ENCODE results near the gene MAP3K12.

MAP3K12 gene

DNA sequence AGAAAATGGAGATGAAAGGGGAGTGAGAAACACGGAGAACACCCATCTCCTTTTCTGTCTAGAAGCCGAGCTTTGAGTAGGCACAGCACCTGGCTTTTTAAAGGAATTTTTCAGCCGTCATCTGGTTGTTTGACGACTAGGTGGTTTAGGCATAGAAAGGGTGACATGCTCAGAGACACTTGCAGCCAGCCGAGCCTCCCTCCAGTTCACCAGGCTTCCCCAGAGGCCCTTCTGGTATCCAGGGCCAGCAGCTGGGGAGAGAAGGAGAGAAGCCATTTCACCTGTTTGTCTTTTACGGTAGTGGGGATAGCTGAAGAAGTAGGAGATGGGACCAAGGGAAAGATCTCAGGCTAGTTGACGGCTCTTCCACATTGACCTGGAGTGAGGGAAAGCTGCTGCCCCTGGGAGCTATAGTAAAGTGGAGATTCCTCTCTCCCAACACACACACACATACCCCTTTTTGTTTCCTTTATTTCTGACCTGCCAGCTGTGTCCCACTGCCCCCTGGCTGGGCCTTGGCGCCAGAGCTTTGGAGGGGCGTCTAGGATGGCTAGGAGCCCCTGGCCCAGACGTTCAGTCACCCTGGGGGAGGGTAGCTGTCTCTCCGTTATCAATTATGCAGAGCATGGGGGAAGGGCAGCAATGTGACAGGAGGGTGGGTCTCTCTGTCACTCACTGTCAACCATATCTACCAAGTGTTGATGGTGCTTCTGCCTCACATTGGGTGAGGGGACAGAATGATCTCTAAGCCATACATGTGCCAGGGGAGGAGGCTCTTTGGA, 5.5 kb downstream of the MAP3K12 start:
- peak overlapping the region; percentile 45 for H3K4me3 ChIP-seq (ENCODE audit: low read depth, low read length)
- TF ChIP-seq, protein P1, sequence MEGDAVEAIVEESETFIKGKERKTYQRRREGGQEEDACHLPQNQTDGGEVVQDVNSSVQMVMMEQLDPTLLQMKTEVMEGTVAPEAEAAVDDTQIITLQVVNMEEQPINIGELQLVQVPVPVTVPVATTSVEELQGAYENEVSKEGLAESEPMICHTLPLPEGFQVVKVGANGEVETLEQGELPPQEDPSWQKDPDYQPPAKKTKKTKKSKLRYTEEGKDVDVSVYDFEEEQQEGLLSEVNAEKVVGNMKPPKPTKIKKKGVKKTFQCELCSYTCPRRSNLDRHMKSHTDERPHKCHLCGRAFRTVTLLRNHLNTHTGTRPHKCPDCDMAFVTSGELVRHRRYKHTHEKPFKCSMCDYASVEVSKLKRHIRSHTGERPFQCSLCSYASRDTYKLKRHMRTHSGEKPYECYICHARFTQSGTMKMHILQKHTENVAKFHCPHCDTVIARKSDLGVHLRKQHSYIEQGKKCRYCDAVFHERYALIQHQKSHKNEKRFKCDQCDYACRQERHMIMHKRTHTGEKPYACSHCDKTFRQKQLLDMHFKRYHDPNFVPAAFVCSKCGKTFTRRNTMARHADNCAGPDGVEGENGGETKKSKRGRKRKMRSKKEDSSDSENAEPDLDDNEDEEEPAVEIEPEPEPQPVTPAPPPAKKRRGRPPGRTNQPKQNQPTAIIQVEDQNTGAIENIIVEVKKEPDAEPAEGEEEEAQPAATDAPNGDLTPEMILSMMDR (IDR thresholded peaks at IDR 0.05; ENCODE audit: low read depth, low read length, missing control alignments), result no peak
- no peak for DNase-seq (ENCODE audit: low read depth)
- in situ Hi-C loops (cut with HindIII; ENCODE audit: low sequenced_read_pairs), result no loop called here

DNA sequence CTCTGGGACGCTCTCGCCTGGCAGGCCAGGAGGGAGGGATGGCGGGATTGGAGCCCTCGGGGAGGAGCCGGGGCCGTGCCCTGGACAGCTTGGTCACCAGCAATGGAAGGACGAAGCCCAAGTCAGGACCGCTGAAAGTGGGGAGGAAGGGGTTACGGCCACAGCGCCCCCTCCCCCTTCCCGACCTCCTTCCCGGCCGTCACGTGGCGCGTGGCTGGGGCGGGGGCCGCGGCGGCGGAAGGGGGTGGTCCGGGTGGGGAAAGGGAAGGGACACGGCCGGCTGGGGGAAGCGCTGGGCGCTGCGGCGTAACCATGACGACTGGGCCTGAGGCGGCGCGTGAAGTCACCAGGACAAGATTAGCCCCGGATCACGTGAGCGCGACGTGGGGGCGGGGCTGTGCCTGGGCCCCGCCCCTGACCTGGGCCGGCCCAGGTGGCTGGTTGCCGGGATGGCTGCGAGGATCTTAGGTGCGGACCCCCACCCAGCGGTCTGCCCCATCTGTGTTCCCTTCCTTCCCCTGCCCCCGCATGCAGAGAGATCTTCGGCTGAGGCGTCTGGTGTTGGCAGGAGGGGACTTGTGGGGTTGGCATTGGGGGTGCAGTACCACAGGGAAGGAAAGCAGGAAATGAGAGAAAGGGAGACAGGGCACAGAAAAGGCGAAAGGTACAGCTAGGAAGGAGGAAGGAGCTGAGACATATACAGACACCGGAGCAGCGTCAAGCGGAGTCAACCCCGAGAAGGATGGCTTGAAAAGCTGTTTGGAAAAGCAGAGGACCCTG, 6.2 kb downstream of the MAP3K12 start:
- peak; percentile 49 for DNase-seq (ENCODE audit: low read depth)
- peak overlapping the region; percentile 45 for H3K4me3 ChIP-seq (ENCODE audit: low read depth, low read length)
- TF ChIP-seq, protein P1 (IDR thresholded peaks at IDR 0.05; ENCODE audit: low read depth, low read length, missing control alignments), result no peak
- in situ Hi-C loops (cut with HindIII; ENCODE audit: low sequenced_read_pairs), result no loop called here

DNA sequence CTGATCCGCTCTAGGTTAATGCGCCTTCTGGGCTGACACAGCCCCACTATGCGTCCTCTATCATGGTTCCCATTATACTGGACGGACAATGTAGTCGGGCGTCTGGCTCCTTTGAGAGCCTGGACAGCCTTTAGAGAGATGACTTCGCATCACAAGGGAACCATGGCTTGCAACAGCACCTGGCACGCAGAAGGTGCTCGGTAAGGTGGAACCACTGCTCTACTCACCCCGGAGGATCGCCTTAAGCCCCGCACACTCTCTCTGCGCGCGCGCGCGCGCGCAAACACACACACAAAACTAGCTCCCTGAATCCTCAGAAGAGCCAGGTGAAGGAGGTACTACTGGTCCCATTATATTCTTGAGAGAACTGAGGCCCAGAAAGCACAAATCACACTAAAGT, 7.1 kb downstream of the MAP3K12 start:
- H3K4me3 ChIP-seq (ENCODE audit: low read depth, low read length), result peak overlapping the region; percentile 45
- in situ Hi-C loops (cut with HindIII; ENCODE audit: low sequenced_read_pairs), result no loop called here
- no peak for DNase-seq (ENCODE audit: low read depth)
- TF ChIP-seq, protein P1 (IDR thresholded peaks at IDR 0.05; ENCODE audit: low read depth, low read length, missing control alignments), result no peak

DNA sequence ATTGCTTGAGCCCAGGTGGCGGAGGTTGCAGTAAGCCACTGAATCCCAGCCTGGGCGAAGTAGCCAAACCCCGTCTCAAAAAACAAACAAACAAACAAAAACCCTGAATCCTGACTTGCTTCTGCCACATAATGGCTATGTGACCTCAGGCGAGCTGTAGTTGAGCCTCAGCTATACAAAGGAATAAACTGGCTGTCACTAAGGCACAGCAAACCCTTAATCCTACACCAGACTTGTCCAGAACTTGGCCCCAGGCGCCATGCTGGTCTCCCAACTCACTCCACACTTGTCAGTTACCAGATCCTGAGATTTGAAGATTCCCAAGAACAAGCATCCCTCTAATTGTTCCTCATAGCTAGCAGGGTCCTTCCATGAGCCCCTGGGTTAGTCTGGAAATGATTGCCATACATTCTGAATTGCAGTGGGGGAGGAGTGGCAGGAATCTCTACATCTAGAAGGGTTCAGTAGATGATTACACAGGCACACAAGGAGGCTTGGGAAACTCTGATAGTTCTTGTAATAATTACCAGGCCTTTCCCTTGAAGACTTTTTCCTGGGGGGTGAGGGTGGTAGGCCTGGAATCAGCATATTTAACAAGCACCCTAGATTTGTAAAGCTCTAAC, 9.9 kb downstream of the MAP3K12 start:
- TF ChIP-seq, protein P1 (IDR thresholded peaks at IDR 0.05; ENCODE audit: low read depth, low read length, missing control alignments), result no peak
- in situ Hi-C loops (cut with HindIII; ENCODE audit: low sequenced_read_pairs), result no loop called here
- no peak for DNase-seq (ENCODE audit: low read depth)
- no peak overlapping the region for H3K4me3 ChIP-seq (ENCODE audit: low read depth, low read length)

DNA sequence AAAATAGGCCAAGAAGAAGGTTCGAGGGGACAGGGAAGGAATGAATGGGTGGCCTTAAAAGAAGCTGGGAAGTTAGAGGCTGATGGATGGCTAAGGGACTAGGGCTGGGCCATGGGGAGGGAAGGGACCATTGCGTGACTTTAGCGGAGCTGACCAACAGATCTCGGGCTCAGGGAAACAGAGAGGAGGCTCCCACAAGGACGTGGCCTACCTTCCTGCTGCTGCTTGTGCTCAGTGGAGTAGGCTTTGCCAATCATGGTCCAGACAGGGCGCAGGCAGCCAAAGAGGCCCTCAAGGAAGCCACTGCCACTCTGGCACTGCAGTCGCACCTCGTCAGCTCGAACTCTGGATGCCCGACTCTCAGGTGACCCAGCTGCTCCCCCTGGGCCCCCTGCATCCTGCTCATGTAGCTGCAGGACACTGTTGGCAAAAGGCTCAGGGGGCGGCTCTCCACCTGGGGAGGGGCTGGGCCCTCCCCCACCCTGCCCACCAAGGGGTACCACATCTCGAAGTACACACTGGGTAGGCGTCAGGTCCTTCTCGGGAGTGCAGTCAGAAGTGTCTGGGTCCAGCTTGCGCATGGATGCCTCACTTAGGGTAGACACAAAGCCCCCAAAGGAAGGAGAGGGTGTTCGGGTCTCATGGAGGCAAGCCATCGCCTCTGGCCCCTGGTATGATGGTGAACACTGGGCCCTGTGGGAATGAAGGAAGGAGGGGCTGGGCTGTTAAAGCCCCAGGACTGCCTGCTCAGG, 12.3 kb downstream of the MAP3K12 start:
- no peak for DNase-seq (ENCODE audit: low read depth)
- no peak overlapping the region for H3K4me3 ChIP-seq (ENCODE audit: low read depth, low read length)
- TF ChIP-seq, protein P1 (IDR thresholded peaks at IDR 0.05; ENCODE audit: low read depth, low read length, missing control alignments), result no peak
- in situ Hi-C loops (cut with HindIII; ENCODE audit: low sequenced_read_pairs), result no loop called here
